Activated naive CD4-positive, alpha-beta T cell treated with anti-CD3 and anti-CD28 coated beads for 36 hours (primary cell): ENCODE results near the gene ARHGAP25. TPM values are rescaled to one million over a fixed set of nuclear protein-coding genes. Genes with fewer than 3 reads are reported as not detected.

ENCODE experiments used
- CTCF ChIA-PET: fragments of 350-600 bp; sonication (Branson Sonifier 250); formaldehyde crosslinking; loops from one replicate; lab custom pipeline; 2021; ENCODE audit warnings: antibody characterized with exemption; lab: Charles Lee
- DNase-seq: peaks from one replicate; pipeline ENCODE4 v3.0.0-alpha.2; 2020
- H3K27ac Mint-ChIP-seq: one replicate; pipeline ENCODE4 v1.8.0; 2021; ENCODE audit warnings: mild to moderate bottlenecking, mixed read lengths
- H3K27me3 Mint-ChIP-seq: one replicate; pipeline ENCODE4 v1.8.0; 2021; ENCODE audit warnings: low read depth, mixed read lengths
- H3K36me3 Mint-ChIP-seq: one replicate; pipeline ENCODE4 v1.8.0; 2021; ENCODE audit warnings: low read depth, mixed read lengths
- H3K4me1 Mint-ChIP-seq: one replicate; pipeline ENCODE4 v1.8.0; 2021; ENCODE audit warnings: low read depth, mixed read lengths
- H3K4me3 Mint-ChIP-seq: one replicate; pipeline ENCODE4 v1.8.0; 2021; ENCODE audit warnings: mild to moderate bottlenecking, moderate library complexity, mixed read lengths
- H3K9me3 Mint-ChIP-seq: one replicate; pipeline ENCODE4 v1.8.0; 2021; ENCODE audit warnings: mixed read lengths
- intact Hi-C: fragments of 100-400 bp; cut with micrococcal nuclease; formaldehyde crosslinking; loops from one replicate; pipeline ENCODE4 v1.15.1; 2023
- total RNA-seq, 2 experiments: library from RNA; stranded (reverse); gene quantifications; one replicate each; pipeline ENCODE4 v1.2.3, GENCODE V29; 2021

Gene ARHGAP25
- total RNA-seq, 2 experiments from 2014 or later = 43.0 to 46.7 TPM

- intact Hi-C loops = loop anchor here (2.0 to 5.0 kb wide), 2 partner anchors 19 to 575 kb away; partner anchors contain the start of gene PPP3R1
- H3K27ac Mint-ChIP-seq = no peak overlapping the region
- peaks cover 27% of the 10 kb centered on the region for H3K36me3 Mint-ChIP-seq
- CTCF ChIA-PET = no interaction called here
- no peaks in the 10 kb centered on the region for H3K27me3 Mint-ChIP-seq
- no peak for DNase-seq
- no peak overlapping the region for H3K4me3 Mint-ChIP-seq
- H3K4me1 Mint-ChIP-seq = peaks cover 56% of the 10 kb centered on the region
- no peaks in the 10 kb centered on the region for H3K9me3 Mint-ChIP-seq
Measured at GRCh38 chr2:68827666-68828065, 93.1 kb downstream of the ARHGAP25 start.

GRCh38 chr2:68828887-68829708, 94.5 kb downstream of the ARHGAP25 start:
- Mint-ChIP-seq H3K27ac (peak overlapping the region; percentile 77), H3K36me3 (peaks cover 16% of the 10 kb centered on the region), H3K9me3 (no peaks in the 10 kb centered on the region), H3K4me3 (peak overlapping the region; percentile 22), H3K27me3 (no peaks in the 10 kb centered on the region), H3K4me1 (peaks cover 60% of the 10 kb centered on the region)
- CTCF ChIA-PET = interaction anchor here (0.6 to 1.5 kb wide), 7 partner anchors 8 to 885 kb away, joined by 3 to 4 read pairs (median 3); no protein-coding TSS in a partner anchor
- peak; percentile 85 for DNase-seq
- intact Hi-C loops = loop anchor here (1.0 to 5.0 kb wide), 4 partner anchors 20 to 577 kb away; partner anchors contain the start of gene PPP3R1

GRCh38 chr2:68829749-68830148, 95.1 kb downstream of the ARHGAP25 start:
- H3K36me3 Mint-ChIP-seq = peaks cover 15% of the 10 kb centered on the region
- H3K27me3 Mint-ChIP-seq = no peaks in the 10 kb centered on the region
- H3K27ac Mint-ChIP-seq = peak overlapping the region; percentile 77
- H3K4me1 Mint-ChIP-seq = peaks cover 59% of the 10 kb centered on the region
- CTCF ChIA-PET = interaction anchor here (0.7 to 1.5 kb wide), 8 partner anchors 14 to 366 kb away, joined by 3 to 4 read pairs (median 3); no protein-coding TSS in a partner anchor
- intact Hi-C loops = loop anchor here (1.0 to 5.0 kb wide), 5 partner anchors 21 to 577 kb away; partner anchors contain the start of gene PPP3R1
- H3K9me3 Mint-ChIP-seq = no peaks in the 10 kb centered on the region
- no peak overlapping the region for H3K4me3 Mint-ChIP-seq
- DNase-seq = peak; percentile 56

- peaks cover 3% of the 10 kb centered on the region for H3K36me3 Mint-ChIP-seq
- H3K4me3 Mint-ChIP-seq = peak overlapping the region; percentile 51
- H3K27me3 Mint-ChIP-seq = no peaks in the 10 kb centered on the region
- intact Hi-C loops = loop anchor here (1.0 to 5.0 kb wide), 5 partner anchors 65 to 364 kb away; partner anchors contain the start of genes APLF and FBXO48
- DNase-seq = no peak
- CTCF ChIA-PET = interaction anchor here (1.4 kb wide), 2 partner anchors 64 to 76 kb away, joined by 3 to 4 read pairs; no protein-coding TSS in a partner anchor
- no peaks in the 10 kb centered on the region for H3K9me3 Mint-ChIP-seq
- H3K4me1 Mint-ChIP-seq = peaks cover 63% of the 10 kb centered on the region
- peak overlapping the region; percentile 90 for H3K27ac Mint-ChIP-seq
Measured at GRCh38 chr2:68831686-68832232, 97.1 kb downstream of the ARHGAP25 start.

GRCh38 chr2:68832233-68832869, 97.7 kb downstream of the ARHGAP25 start:
- peak; percentile 62 for DNase-seq
- peaks cover 3% of the 10 kb centered on the region for H3K36me3 Mint-ChIP-seq
- H3K4me3 Mint-ChIP-seq = peak overlapping the region; percentile 51
- peak overlapping the region; percentile 90 for H3K27ac Mint-ChIP-seq
- intact Hi-C loops = loop anchor here (1.0 to 5.0 kb wide), 5 partner anchors 66 to 365 kb away; partner anchors contain the start of genes APLF and FBXO48
- CTCF ChIA-PET = interaction anchor here (1.1 to 1.4 kb wide), 4 partner anchors 65 to 95 kb away, joined by 3 to 4 read pairs (median 4); no protein-coding TSS in a partner anchor
- peaks cover 68% of the 10 kb centered on the region for H3K4me1 Mint-ChIP-seq
- no peaks in the 10 kb centered on the region for H3K9me3 Mint-ChIP-seq
- H3K27me3 Mint-ChIP-seq = no peaks in the 10 kb centered on the region

- peaks cover 69% of the 10 kb centered on the region for H3K4me1 Mint-ChIP-seq
- no peak overlapping the region for H3K4me3 Mint-ChIP-seq
- no peaks in the 10 kb centered on the region for H3K27me3 Mint-ChIP-seq
- peak overlapping the region; percentile 21 for H3K27ac Mint-ChIP-seq
- intact Hi-C loops = loop anchor here (2.0 to 5.0 kb wide), 2 partner anchors 66 to 181 kb away; no protein-coding TSS in a partner anchor
- DNase-seq = no peak
- H3K9me3 Mint-ChIP-seq = no peaks in the 10 kb centered on the region
- CTCF ChIA-PET = interaction anchor here (1.1 to 1.4 kb wide), 4 partner anchors 66 to 95 kb away, joined by 3 to 4 read pairs (median 4); no protein-coding TSS in a partner anchor
- H3K36me3 Mint-ChIP-seq = peaks cover under 1% of the 10 kb centered on the region
Measured at GRCh38 chr2:68833162-68833561, 98.6 kb downstream of the ARHGAP25 start.

GRCh38 chr2:68834737-68835376, 100.2 kb downstream of the ARHGAP25 start:
- CTCF ChIA-PET = interaction anchor here (1.4 to 6.9 kb wide), 8 partner anchors 16 to 371 kb away, joined by 3 to 82 read pairs (median 6); no protein-coding TSS in a partner anchor
- H3K4me1 Mint-ChIP-seq = peaks cover 58% of the 10 kb centered on the region
- H3K9me3 Mint-ChIP-seq = no peaks in the 10 kb centered on the region
- H3K27ac Mint-ChIP-seq = no peak overlapping the region
- intact Hi-C loops = loop anchor here (5.0 kb wide), 1 partner anchor 183 kb away; no protein-coding TSS in a partner anchor
- H3K27me3 Mint-ChIP-seq = no peaks in the 10 kb centered on the region
- H3K4me3 Mint-ChIP-seq = no peak overlapping the region
- H3K36me3 Mint-ChIP-seq = no peaks in the 10 kb centered on the region
- no peak for DNase-seq

- Mint-ChIP-seq H3K27ac (no peak overlapping the region), H3K4me1 (peaks cover 50% of the 10 kb centered on the region)
Measured at GRCh38 chr2:68835621-68836020, 101.0 kb downstream of the ARHGAP25 start.

GRCh38 chr2:68837164-68837860, 102.7 kb downstream of the ARHGAP25 start:
- Mint-ChIP-seq H3K4me3 (no peak overlapping the region), H3K27me3 (no peaks in the 10 kb centered on the region), H3K4me1 (peaks cover 34% of the 10 kb centered on the region), H3K27ac (peak overlapping the region; percentile 61), H3K9me3 (no peaks in the 10 kb centered on the region), H3K36me3 (no peaks in the 10 kb centered on the region)
- peak; percentile 85 for DNase-seq
- CTCF ChIA-PET = interaction anchor here (0.7 to 6.9 kb wide), 21 partner anchors 9 to 374 kb away, joined by 3 to 82 read pairs (median 4); no protein-coding TSS in a partner anchor
- intact Hi-C loops = loop anchor here (1.0 kb wide), 3 partner anchors 86 to 128 kb away; no protein-coding TSS in a partner anchor

More at GRCh38 chr2:68835621-68836020, 101.0 kb downstream of the ARHGAP25 start:
- no peak overlapping the region for H3K4me3 Mint-ChIP-seq
- intact Hi-C loops = no loop called here
- no peaks in the 10 kb centered on the region for H3K9me3 Mint-ChIP-seq
- DNase-seq = no peak
- H3K36me3 Mint-ChIP-seq = no peaks in the 10 kb centered on the region
- H3K27me3 Mint-ChIP-seq = no peaks in the 10 kb centered on the region
- CTCF ChIA-PET = interaction anchor here (0.7 to 6.9 kb wide), 13 partner anchors 17 to 372 kb away, joined by 3 to 82 read pairs (median 6); no protein-coding TSS in a partner anchor

- Mint-ChIP-seq H3K27ac (peak overlapping the region; percentile 44), H3K4me3 (no peak overlapping the region), H3K36me3 (no peaks in the 10 kb centered on the region), H3K27me3 (no peaks in the 10 kb centered on the region), H3K9me3 (no peaks in the 10 kb centered on the region), H3K4me1 (peaks cover 28% of the 10 kb centered on the region)
- intact Hi-C loops = loop anchor here (1.0 kb wide), 6 partner anchors 68 to 451 kb away; no protein-coding TSS in a partner anchor
- no peak for DNase-seq
- CTCF ChIA-PET = interaction anchor here (0.7 to 6.9 kb wide), 22 partner anchors 11 to 372 kb away, joined by 3 to 82 read pairs (median 5); no protein-coding TSS in a partner anchor
Measured at GRCh38 chr2:68837861-68838341, 103.3 kb downstream of the ARHGAP25 start.
